GM23248 (cell line): Measurements from ENCODE around the gene DDX59.

ENCODE experiments used
- EZH2 ChIP-seq: fragments of 200-600 bp; sonication (generic); IDR thresholded peaks from 2 replicates; pipeline ENCODE4 v1.6.1; 2018; ENCODE audit warnings: antibody characterized with exemption, mild to moderate bottlenecking; ENCODE audit not compliant: insufficient read depth, poor library complexity, severe bottlenecking
- EZH2phosphoT487 ChIP-seq: fragments of 200-600 bp; sonication (generic); IDR thresholded peaks from 2 replicates; pipeline ENCODE4 v1.6.1; 2018; ENCODE audit warnings: antibody characterized with exemption, moderate library complexity, mild to moderate bottlenecking, low read depth; ENCODE audit not compliant: insufficient read depth

- TF ChIP-seq EZH2 (no peak), EZH2phosphoT487 (no peak)
Measured at GRCh38 chr1:200684015-200684414, 14.3 kb upstream of the DDX59 start.
